ENCODE measurements around the gene RHBDD1.

GRCh38 chr2:226802573-226802972 lies 33.3 kb upstream of the RHBDD1 start:
- TF ChIP-seq EZH2phosphoT487 (IDR thresholded peaks at IDR 0.05; ENCODE audit: insufficient read depth, low read depth) (no peak), EZH2 (IDR thresholded peaks at IDR 0.05; ENCODE audit: insufficient read depth, poor library complexity, severe bottlenecking) (no peak)

All from GM23248 (cell line).